Type B pancreatic cell (in vitro differentiated cells): ENCODE measurements around the gene PPP1R13L. TPM values are rescaled to one million over a fixed set of nuclear protein-coding genes. Genes with fewer than 3 reads are reported as not detected.

Source experiments
- DNase-seq: peaks from one replicate; pipeline ENCODE4 v3.0.0; 2021; ENCODE audit warnings: mixed read lengths; ENCODE audit not compliant: unreplicated experiment; ENCODE audit errors: extremely low spot score
- H3K27ac Mint-ChIP-seq: 2 replicates; pipeline ENCODE4 v1.8.0; 2021; ENCODE audit warnings: mild to moderate bottlenecking, mixed read lengths
- H3K27me3 Mint-ChIP-seq: 2 replicates; pipeline ENCODE4 v1.8.0; 2021; ENCODE audit warnings: mixed read lengths
- H3K36me3 Mint-ChIP-seq: 2 replicates; pipeline ENCODE4 v1.8.0; 2021; ENCODE audit warnings: mixed read lengths
- H3K4me1 Mint-ChIP-seq: one replicate; pipeline ENCODE4 v1.8.0; 2021; ENCODE audit warnings: mixed read lengths; ENCODE audit not compliant: unreplicated experiment
- H3K4me3 Mint-ChIP-seq: 2 replicates; pipeline ENCODE4 v1.8.0; 2021; ENCODE audit warnings: mild to moderate bottlenecking, mixed read lengths
- H3K9me3 Mint-ChIP-seq: 2 replicates; pipeline ENCODE4 v1.8.0; 2021; ENCODE audit warnings: mixed read lengths
- microRNA-seq: library from miRNA; unstranded; fragments of <30 nt; microRNA quantifications from one replicate; pipeline ENCODE4, GENCODE V29; 2020
- total RNA-seq: library from RNA; stranded (reverse); gene quantifications from 2 replicates; pipeline ENCODE4 v1.2.1, GENCODE V29; 2021; ENCODE audit warnings: low replicate concordance
- TF ChIP-seq, protein P1 (sequence below): fragments of 200-600 bp; sonication (generic); conservative IDR thresholded peaks from 2 replicates; pipeline ENCODE4 v1.5.0; 2021; ENCODE audit warnings: antibody characterized with exemption, mild to moderate bottlenecking

The PPP1R13L gene
- total RNA-seq, 1 donor from 2014 or later: 38.6 TPM

DNA sequence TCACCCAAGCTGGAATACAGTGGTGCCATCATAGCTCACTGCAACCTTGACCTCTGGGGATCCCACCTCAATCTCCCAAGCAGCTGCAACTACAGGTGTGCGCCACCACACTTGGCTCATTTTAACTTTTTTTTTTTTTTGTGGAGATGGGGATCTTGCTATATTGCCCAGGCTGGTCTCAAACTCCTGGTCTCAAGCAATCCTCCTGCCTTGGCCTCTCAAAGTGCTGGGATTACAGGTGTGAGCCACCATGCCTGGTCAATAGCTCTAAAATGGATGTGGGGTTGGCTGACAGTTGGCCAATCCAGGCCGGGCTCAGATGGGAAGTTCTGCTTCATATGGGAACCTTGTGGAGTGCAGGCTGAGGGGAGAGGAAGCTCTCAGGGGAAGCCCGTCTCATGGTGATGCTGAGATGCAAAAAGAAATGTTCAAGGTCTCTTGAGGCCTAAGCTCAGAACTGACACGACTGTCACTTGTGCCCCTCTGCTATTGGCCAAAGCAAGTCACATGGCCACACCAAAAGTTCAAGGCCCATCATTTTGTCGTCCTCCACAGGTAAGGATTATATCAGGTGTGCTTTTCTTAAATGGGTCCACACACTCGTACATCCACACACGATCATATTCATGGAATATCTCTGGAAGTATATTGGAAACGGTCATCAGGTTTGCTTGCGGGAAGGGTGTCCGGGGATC is 71.1 kb downstream of the PPP1R13L start:
- Mint-ChIP-seq H3K27me3 (peaks cover 4% of the 10 kb centered on the region), H3K4me1 (no peaks in the 10 kb centered on the region), H3K4me3 (no peak overlapping the region), H3K27ac (no peak overlapping the region), H3K36me3 (no peaks in the 10 kb centered on the region), H3K9me3 (no peaks in the 10 kb centered on the region)
- TF ChIP-seq, protein P1, sequence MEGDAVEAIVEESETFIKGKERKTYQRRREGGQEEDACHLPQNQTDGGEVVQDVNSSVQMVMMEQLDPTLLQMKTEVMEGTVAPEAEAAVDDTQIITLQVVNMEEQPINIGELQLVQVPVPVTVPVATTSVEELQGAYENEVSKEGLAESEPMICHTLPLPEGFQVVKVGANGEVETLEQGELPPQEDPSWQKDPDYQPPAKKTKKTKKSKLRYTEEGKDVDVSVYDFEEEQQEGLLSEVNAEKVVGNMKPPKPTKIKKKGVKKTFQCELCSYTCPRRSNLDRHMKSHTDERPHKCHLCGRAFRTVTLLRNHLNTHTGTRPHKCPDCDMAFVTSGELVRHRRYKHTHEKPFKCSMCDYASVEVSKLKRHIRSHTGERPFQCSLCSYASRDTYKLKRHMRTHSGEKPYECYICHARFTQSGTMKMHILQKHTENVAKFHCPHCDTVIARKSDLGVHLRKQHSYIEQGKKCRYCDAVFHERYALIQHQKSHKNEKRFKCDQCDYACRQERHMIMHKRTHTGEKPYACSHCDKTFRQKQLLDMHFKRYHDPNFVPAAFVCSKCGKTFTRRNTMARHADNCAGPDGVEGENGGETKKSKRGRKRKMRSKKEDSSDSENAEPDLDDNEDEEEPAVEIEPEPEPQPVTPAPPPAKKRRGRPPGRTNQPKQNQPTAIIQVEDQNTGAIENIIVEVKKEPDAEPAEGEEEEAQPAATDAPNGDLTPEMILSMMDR: no peak
- DNase-seq: no peak

GRCh38 chr19:45331411-45331810 is 73.5 kb downstream of the PPP1R13L start:
- Mint-ChIP-seq H3K9me3 (no peaks in the 10 kb centered on the region), H3K4me3 (no peak overlapping the region), H3K27ac (no peak overlapping the region), H3K27me3 (no peaks in the 10 kb centered on the region), H3K4me1 (peaks cover 1% of the 10 kb centered on the region), H3K36me3 (no peaks in the 10 kb centered on the region)
- no peak for DNase-seq
- TF ChIP-seq, protein P1: no peak

Small RNA genes lying within 50 kb of the gene (microRNA-seq; reads per million reads assigned to microRNA genes)
- gene MIR6088: not detected

Other genes starting within 250 kb of the PPP1R13L start
- 0.56 and 1.3 TPM in 2 replicates for gene NKPD1, start 244.1 kb downstream of the PPP1R13L start, total RNA-seq
- 36.7 and 41.3 TPM in 2 replicates for gene TRAPPC6A, start 226.8 kb downstream of the PPP1R13L start, total RNA-seq
- gene BLOC1S3, start 226.3 kb downstream of the PPP1R13L start, total RNA-seq: 9.2 and 10.2 TPM in 2 replicates
- gene EXOC3L2, start 159.7 kb downstream of the PPP1R13L start, total RNA-seq: 0.60 TPM in 1 of 2 replicates, not detected in the other
- gene MARK4, start 153.8 kb downstream of the PPP1R13L start, total RNA-seq: 38.8 and 47.3 TPM in 2 replicates
- gene CKM, start 82.2 kb downstream of the PPP1R13L start, total RNA-seq: 0.24 and 1.4 TPM in 2 replicates
- gene KLC3, start 64.3 kb downstream of the PPP1R13L start, total RNA-seq: 4.9 and 12.8 TPM in 2 replicates
- gene ERCC2, start 34.5 kb downstream of the PPP1R13L start, total RNA-seq: 26.9 and 55.8 TPM in 2 replicates
- 7.2 and 9.5 TPM in 2 replicates for gene POLR1G, start 1.6 kb upstream of the PPP1R13L start, total RNA-seq
- 57.3 and 71.8 TPM in 2 replicates for gene ERCC1, start 18.8 kb upstream of the PPP1R13L start, total RNA-seq
- gene FOSB, start 62.9 kb upstream of the PPP1R13L start, total RNA-seq: 28.4 and 178 TPM in 2 replicates
- 11.9 and 13.0 TPM in 2 replicates for gene RTN2, start 92.0 kb upstream of the PPP1R13L start, total RNA-seq
- gene PPM1N, start 93.4 kb upstream of the PPP1R13L start, total RNA-seq: 0.48 TPM in 1 of 2 replicates, not detected in the other
- gene VASP, start 102.4 kb upstream of the PPP1R13L start, total RNA-seq: 51.9 and 73.0 TPM in 2 replicates
- 10.1 and 16.2 TPM in 2 replicates for gene OPA3, start 179.7 kb upstream of the PPP1R13L start, total RNA-seq
- gene GPR4, start 197.1 kb upstream of the PPP1R13L start, total RNA-seq: not detected in 2 replicates
- gene EML2, start 234.3 kb upstream of the PPP1R13L start, total RNA-seq: 46.9 and 61.4 TPM in 2 replicates